Vagina (tissue), 2 donors: ENCODE data around the gene TAMALIN.

ENCODE experiments used
- CTCF ChIP-seq, 3 experiments: fragments of 450-650 bp in 2 of 3; fragments of 200-600 bp in 1 of 3; sonication (generic) in 1 of 3; IDR thresholded peaks; one replicate each; pipeline ENCODE4 v1.5.1; 2017 to 2019; ENCODE audit warnings: antibody characterized with exemption in 3 of 3, mild to moderate bottlenecking in 2 of 3, moderate library complexity in 2 of 3
- POLR2A ChIP-seq, 2 donors: fragments of 450-650 bp; IDR thresholded peaks; one replicate each; pipeline ENCODE4 v1.6.1; 2017; ENCODE audit warnings: antibody characterized with exemption in 2 of 2, mild to moderate bottlenecking in 2 of 2, moderate library complexity in 2 of 2
- POLR2AphosphoS5 ChIP-seq, 2 donors: sonication (generic); formaldehyde crosslinking; IDR thresholded peaks; one replicate each; pipeline ENCODE4 v1.9.0; 2017; ENCODE audit warnings: antibody characterized with exemption in 2 of 2, mild to moderate bottlenecking in 2 of 2, low read depth in 1 of 2; ENCODE audit not compliant: insufficient read depth in 1 of 2

DNA sequence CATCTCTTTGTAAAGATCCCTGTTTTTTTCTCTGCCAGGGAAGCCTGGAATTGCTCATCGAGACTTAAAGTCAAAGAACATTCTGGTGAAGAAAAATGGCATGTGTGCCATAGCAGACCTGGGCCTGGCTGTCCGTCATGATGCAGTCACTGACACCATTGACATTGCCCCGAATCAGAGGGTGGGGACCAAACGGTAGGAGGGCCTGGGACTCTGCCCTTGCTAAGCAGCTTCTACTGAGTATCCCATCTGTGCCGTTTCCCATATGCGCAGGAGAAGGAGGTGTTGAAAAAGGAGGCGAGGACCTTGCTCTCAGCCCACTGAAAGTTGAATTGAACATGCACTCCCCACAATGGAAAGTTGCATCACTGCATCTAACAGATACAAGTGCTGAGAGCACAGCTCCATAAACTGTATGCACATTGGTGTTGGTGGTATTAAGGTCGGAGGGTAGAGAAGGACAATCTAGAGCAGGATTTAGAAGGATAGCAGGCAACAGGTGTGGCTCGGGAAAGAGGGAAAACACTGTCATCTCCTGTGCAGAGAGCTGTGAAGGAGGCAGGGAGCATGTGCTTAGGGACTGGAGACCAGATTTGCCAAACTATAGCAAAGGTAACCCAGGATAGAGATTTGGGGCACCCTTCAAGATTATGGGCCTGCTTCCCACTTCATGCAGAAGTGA lies 21.5 kb upstream of the TAMALIN start:
- TF ChIP-seq CTCF (IDR thresholded peaks at IDR 0.05): no peak
- no peak for TF ChIP-seq POLR2A (IDR thresholded peaks at IDR 0.05)
- no peak for TF ChIP-seq POLR2AphosphoS5 (IDR thresholded peaks at IDR 0.05; ENCODE audit: insufficient read depth in 1 of 2, low read depth in 1 of 2)
